ENCODE results near the gene CLCN6.

- TF ChIP-seq CTCF (IDR thresholded peaks at IDR 0.05): no peak
- no peak for TF ChIP-seq EP300 (IDR thresholded peaks at IDR 0.05)
- TF ChIP-seq POLR2A (IDR thresholded peaks at IDR 0.05): no peak
- no peak for TF ChIP-seq POLR2AphosphoS5 (IDR thresholded peaks at IDR 0.05)
Observed at GRCh38 chr1:11869104-11869503, 63.1 kb downstream of the CLCN6 start.
